Endodermal cell (in vitro differentiated cells): ENCODE results near the gene CHMP4A. TPM values are rescaled to one million over a fixed set of nuclear protein-coding genes. Genes with fewer than 3 reads are reported as not detected.

Experiments
- DNase-seq: peaks from one replicate; pipeline ENCODE4 v3.0.0-alpha.2; 2017
- H3K27ac ChIP-seq: 2 replicates; pipeline ENCODE4 v1.5.1; 2013; ENCODE audit warnings: mild to moderate bottlenecking, low read depth, low read length, moderate library complexity
- H3K27me3 ChIP-seq: 2 replicates; pipeline ENCODE4 v1.6.1; 2013; ENCODE audit warnings: mild to moderate bottlenecking, low read length, moderate library complexity; ENCODE audit not compliant: insufficient read depth, control insufficient read depth, poor library complexity, severe bottlenecking
- H3K36me3 ChIP-seq: 2 replicates; pipeline ENCODE4 v1.7.0; 2013; ENCODE audit warnings: mild to moderate bottlenecking, low read length, moderate library complexity; ENCODE audit not compliant: control insufficient read depth, insufficient read depth
- H3K4me1 ChIP-seq: one replicate; pipeline ENCODE4 v1.7.0; 2013; ENCODE audit warnings: low read length; ENCODE audit not compliant: control insufficient read depth, insufficient read depth
- H3K4me3 ChIP-seq: 2 replicates; pipeline ENCODE4 v1.5.1; 2013; ENCODE audit warnings: mild to moderate bottlenecking, low read length, moderate library complexity
- H3K9ac ChIP-seq: 2 replicates; pipeline ENCODE4 v1.6.1; 2013; ENCODE audit warnings: mild to moderate bottlenecking, low read length, moderate library complexity; ENCODE audit not compliant: poor library complexity, severe bottlenecking; ENCODE audit errors: extremely low read depth
- H3K9me3 ChIP-seq: 2 replicates; pipeline ENCODE4 v1.6.1; 2013; ENCODE audit warnings: mild to moderate bottlenecking, low read length, moderate library complexity; ENCODE audit not compliant: control insufficient read depth
- H3K27ac Mint-ChIP-seq: 2 replicates; pipeline ENCODE4 v1.8.0; 2020; ENCODE audit warnings: mixed read lengths
- H3K27me3 Mint-ChIP-seq: 2 replicates; pipeline ENCODE4 v1.8.0; 2021; ENCODE audit warnings: mild to moderate bottlenecking, mixed read lengths; ENCODE audit not compliant: insufficient read depth
- H3K36me3 Mint-ChIP-seq: 2 replicates; pipeline ENCODE4 v1.8.0; 2020; ENCODE audit warnings: low read depth, mixed read lengths
- H3K4me1 Mint-ChIP-seq: 2 replicates; pipeline ENCODE4 v1.8.0; 2020; ENCODE audit warnings: mixed read lengths
- H3K4me3 Mint-ChIP-seq: 2 replicates; pipeline ENCODE4 v1.8.0; 2020; ENCODE audit warnings: mild to moderate bottlenecking, moderate library complexity, mixed read lengths
- H3K9me3 Mint-ChIP-seq: 2 replicates; pipeline ENCODE4 v1.8.0; 2020; ENCODE audit warnings: mild to moderate bottlenecking, mixed read lengths
- WGBS, 2 experiments: methylation state at CpG; one replicate each; pipeline versions ENCODE4 v1.1.5 to v1.1.7; 2013; ENCODE audit warnings: missing lambda C conversion rate in 2 of 2, mixed read lengths in 1 of 2; ENCODE audit not compliant: insufficient coverage in 1 of 2, insufficient read length in 1 of 2; 5-methylcytosine and 5-hydroxymethylcytosine counted together
- total RNA-seq, 2 donors: library from RNA; stranded (reverse); fragmentation: NEBNext Ultra II Directional in 1 of 2; extraction: Animal tissue kit (Norgen Biotek cat#: 25700) in 1 of 2; gene quantifications; 2 replicates in 1 of 2; 3 replicates in 1 of 2; pipeline ENCODE4 v1.2.1, GENCODE V29; 2021
- TF ChIP-seq, protein P1 (sequence below): fragments of 200-600 bp; sonication (generic); conservative IDR thresholded peaks from 2 replicates; pipeline ENCODE4 v1.5.0; 2021; ENCODE audit warnings: antibody characterized with exemption, mild to moderate bottlenecking

CHMP4A gene
- total RNA-seq, 2 donors from 2014 or later = 38.8 to 44.3 TPM

DNA sequence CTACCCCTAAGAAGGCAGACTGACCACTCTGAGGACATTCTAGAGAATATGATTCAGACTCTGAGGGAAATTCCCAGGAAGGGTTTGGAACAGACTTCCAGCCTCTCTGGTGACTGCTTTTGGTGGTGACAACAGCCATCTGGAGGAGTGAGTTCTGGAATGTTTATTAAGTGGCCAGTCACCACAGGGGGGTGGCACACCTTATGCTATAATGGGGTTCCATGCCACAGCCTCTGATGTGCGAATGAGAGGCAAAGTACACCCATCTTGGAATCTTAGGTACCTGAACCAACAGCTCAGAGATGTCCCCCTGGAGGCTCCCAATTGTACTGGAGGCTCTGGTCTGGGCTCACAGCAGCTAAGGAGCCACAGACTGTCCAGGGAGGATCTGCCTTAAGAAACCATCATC, 38.6 kb upstream of the CHMP4A start:
- TF ChIP-seq, protein P1, sequence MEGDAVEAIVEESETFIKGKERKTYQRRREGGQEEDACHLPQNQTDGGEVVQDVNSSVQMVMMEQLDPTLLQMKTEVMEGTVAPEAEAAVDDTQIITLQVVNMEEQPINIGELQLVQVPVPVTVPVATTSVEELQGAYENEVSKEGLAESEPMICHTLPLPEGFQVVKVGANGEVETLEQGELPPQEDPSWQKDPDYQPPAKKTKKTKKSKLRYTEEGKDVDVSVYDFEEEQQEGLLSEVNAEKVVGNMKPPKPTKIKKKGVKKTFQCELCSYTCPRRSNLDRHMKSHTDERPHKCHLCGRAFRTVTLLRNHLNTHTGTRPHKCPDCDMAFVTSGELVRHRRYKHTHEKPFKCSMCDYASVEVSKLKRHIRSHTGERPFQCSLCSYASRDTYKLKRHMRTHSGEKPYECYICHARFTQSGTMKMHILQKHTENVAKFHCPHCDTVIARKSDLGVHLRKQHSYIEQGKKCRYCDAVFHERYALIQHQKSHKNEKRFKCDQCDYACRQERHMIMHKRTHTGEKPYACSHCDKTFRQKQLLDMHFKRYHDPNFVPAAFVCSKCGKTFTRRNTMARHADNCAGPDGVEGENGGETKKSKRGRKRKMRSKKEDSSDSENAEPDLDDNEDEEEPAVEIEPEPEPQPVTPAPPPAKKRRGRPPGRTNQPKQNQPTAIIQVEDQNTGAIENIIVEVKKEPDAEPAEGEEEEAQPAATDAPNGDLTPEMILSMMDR = peak; percentile 54
- no peaks in the 10 kb centered on the region for H3K9me3 ChIP-seq
- H3K36me3 ChIP-seq = no peaks in the 10 kb centered on the region
- peaks cover 4% of the 10 kb centered on the region for H3K36me3 Mint-ChIP-seq
- no peak overlapping the region for H3K27ac ChIP-seq
- H3K4me1 ChIP-seq = no peaks in the 10 kb centered on the region
- H3K27ac Mint-ChIP-seq = no peak overlapping the region
- no peaks in the 10 kb centered on the region for H3K4me1 Mint-ChIP-seq
- no peak overlapping the region for H3K4me3 ChIP-seq
- DNase-seq = peak; percentile 59
- no peak overlapping the region for H3K9ac ChIP-seq
- H3K27me3 Mint-ChIP-seq = peaks cover 5% of the 10 kb centered on the region
- 86 to 95% methylated on average over 1 of the region's 1 CpG for WGBS, 2 experiments
- H3K27me3 ChIP-seq = no peaks in the 10 kb centered on the region
- no peaks in the 10 kb centered on the region for H3K9me3 Mint-ChIP-seq
- H3K4me3 Mint-ChIP-seq = no peak overlapping the region

DNA sequence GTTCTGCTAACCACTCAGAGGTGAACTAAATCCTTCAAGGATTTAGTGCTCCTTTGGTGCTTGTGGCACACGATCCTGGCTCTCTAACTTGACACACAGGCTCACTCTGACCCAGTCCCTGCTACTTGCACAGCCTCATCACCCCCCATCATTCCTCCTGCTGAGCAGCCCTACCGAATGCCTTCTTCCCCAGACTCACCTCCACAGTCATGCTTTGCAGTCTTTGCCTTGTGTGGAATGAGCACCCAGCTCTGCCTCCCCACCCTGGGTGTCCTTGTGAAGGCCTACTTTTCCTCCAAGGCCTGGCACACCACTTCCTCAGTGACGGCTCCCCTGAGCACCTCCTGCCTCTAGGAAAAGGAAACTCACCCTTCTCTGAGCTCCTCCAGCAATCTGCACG, 37.1 kb upstream of the CHMP4A start:
- no peaks in the 10 kb centered on the region for H3K4me1 ChIP-seq
- H3K4me3 Mint-ChIP-seq = no peak overlapping the region
- 74 to 84% methylated on average over 3 to 4 of the region's 4 CpGs for WGBS, 2 experiments

DNA sequence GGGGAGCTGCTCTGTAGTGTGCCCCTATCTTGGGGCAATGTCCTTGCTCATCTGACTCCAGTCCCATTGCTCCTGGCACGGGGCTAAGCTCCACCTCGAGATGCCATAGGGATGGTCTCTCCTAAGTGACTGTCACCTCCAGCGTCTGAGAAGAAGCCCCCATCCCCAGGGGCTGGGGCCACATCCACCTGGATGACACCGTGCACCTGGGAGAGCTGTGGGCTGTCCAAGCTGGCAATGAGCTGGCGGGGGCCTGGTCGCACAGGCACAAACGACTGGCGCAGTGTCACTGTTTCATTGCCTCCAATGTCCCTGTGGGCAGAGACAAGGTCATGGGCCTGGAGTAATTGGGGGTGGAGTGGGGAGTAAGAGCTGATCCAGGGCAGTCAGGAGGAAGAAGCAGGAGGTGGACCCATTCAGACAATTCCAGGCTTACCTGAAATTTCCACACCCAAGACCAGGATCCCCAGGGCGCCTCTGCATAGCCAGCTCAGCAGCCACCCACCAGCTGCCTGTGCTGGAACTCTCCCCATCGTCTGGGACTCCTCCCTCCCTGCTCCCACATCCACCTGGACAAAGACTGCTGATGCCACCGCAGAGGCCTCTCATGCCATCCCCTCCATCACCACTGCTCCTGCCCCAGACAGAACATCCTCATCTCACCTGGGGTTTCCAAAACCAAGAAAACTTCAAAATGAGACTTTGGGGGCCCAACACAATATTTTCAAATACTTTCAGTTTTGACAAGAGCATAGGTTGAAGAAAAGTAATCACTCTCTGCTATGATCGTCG, 36.1 kb upstream of the CHMP4A start:
- Mint-ChIP-seq H3K9me3 (no peaks in the 10 kb centered on the region), H3K27me3 (peaks cover 16% of the 10 kb centered on the region), H3K4me1 (no peaks in the 10 kb centered on the region), H3K27ac (no peak overlapping the region), H3K4me3 (no peak overlapping the region), H3K36me3 (peaks cover 2% of the 10 kb centered on the region)
- Histone ChIP-seq H3K4me3 (no peak overlapping the region), H3K36me3 (no peaks in the 10 kb centered on the region), H3K27ac (no peak overlapping the region), H3K4me1 (no peaks in the 10 kb centered on the region), H3K9ac (no peak overlapping the region), H3K9me3 (no peaks in the 10 kb centered on the region), H3K27me3 (no peaks in the 10 kb centered on the region)
- TF ChIP-seq, protein P1 = no peak
- no peak for DNase-seq
- 76 to 79% methylated on average over 11 to 13 of the region's 13 CpGs for WGBS, 2 experiments

More for the DNA sequence above, 37.1 kb upstream of the CHMP4A start:
- DNase-seq = no peak
- Histone ChIP-seq H3K36me3 (no peaks in the 10 kb centered on the region), H3K4me3 (no peak overlapping the region), H3K27me3 (no peaks in the 10 kb centered on the region), H3K9ac (no peak overlapping the region), H3K9me3 (no peaks in the 10 kb centered on the region), H3K27ac (no peak overlapping the region)
- H3K36me3 Mint-ChIP-seq = peaks cover 4% of the 10 kb centered on the region
- H3K27ac Mint-ChIP-seq = no peak overlapping the region
- H3K27me3 Mint-ChIP-seq = peaks cover 12% of the 10 kb centered on the region
- no peaks in the 10 kb centered on the region for H3K9me3 Mint-ChIP-seq
- TF ChIP-seq, protein P1 = no peak
- no peaks in the 10 kb centered on the region for H3K4me1 Mint-ChIP-seq
